ENCODE measurements around the gene NSL1. TPM values are rescaled to one million over a fixed set of nuclear protein-coding genes. Genes with fewer than 3 reads are reported as not detected.

The NSL1 gene
- total and polyA plus RNA-seq, 2 donors (not counting 1 experiment from before 2014, with no cell fraction given) = 21.4 to 24.4 TPM

DNA sequence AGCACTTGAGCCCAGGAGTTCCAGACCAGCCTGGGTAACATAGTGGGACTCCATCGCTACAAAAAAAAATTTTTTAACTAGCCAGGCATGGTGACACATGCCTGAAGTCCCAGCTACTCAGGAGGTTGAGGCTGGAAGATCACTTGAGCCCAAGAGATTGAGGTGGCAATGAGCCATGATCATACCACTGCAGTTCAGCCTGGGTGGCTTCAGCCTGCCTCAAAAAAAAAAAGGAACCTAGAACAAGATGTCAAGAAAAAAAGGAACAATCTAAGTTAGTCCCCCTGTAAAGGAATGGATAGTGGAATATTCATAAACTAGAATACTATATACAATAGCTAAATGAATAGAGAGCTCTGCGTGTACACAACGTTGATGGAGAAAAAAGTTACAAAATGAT lies 14.4 kb downstream of the NSL1 start:
- peaks cover 2% of the 10 kb centered on the region for H3K36me3 ChIP-seq (ENCODE audit: control insufficient read depth, insufficient read depth, low read length)
- H3K4me3 ChIP-seq (replicated peaks in 1 of 4; ENCODE audit: control extremely low read depth in 1 of 4, insufficient read depth in 1 of 4, low read depth in 3 of 4, low read length in 4 of 4) = no peak overlapping the region
- no peak overlapping the region for H3K4me2 ChIP-seq (ENCODE audit: extremely low read depth, insufficient read depth, low read length)
- H3K27me3 ChIP-seq (ENCODE audit: control insufficient read depth, insufficient read depth, low read length) = no peaks in the 10 kb centered on the region
- H3K9me3 ChIP-seq (ENCODE audit: control insufficient read depth, insufficient read depth, low read depth, low read length) = no peaks in the 10 kb centered on the region
- H3K79me2 ChIP-seq (ENCODE audit: control insufficient read depth, insufficient read depth, low read length) = no peaks in the 10 kb centered on the region
- DNase-seq (ENCODE audit: low read depth in 2 of 2) = no peak
- no peaks in the 10 kb centered on the region for H3K4me1 ChIP-seq (ENCODE audit: control insufficient read depth, extremely low read depth, insufficient read depth, low read length)
- no peak overlapping the region for H2AFZ ChIP-seq (ENCODE audit: low read length)
- H4K20me1 ChIP-seq (ENCODE audit: control insufficient read depth, extremely low read depth, insufficient read depth, low read length) = no peaks in the 10 kb centered on the region
- TF ChIP-seq EZH2 (IDR thresholded peaks at IDR 0.05; ENCODE audit: low read length, missing control alignments) = no peak
- TF ChIP-seq, protein P1, sequence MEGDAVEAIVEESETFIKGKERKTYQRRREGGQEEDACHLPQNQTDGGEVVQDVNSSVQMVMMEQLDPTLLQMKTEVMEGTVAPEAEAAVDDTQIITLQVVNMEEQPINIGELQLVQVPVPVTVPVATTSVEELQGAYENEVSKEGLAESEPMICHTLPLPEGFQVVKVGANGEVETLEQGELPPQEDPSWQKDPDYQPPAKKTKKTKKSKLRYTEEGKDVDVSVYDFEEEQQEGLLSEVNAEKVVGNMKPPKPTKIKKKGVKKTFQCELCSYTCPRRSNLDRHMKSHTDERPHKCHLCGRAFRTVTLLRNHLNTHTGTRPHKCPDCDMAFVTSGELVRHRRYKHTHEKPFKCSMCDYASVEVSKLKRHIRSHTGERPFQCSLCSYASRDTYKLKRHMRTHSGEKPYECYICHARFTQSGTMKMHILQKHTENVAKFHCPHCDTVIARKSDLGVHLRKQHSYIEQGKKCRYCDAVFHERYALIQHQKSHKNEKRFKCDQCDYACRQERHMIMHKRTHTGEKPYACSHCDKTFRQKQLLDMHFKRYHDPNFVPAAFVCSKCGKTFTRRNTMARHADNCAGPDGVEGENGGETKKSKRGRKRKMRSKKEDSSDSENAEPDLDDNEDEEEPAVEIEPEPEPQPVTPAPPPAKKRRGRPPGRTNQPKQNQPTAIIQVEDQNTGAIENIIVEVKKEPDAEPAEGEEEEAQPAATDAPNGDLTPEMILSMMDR (conservative IDR thresholded peaks at IDR 0.05 in 1 of 2, IDR thresholded peaks at IDR 0.05 in 1 of 2; ENCODE audit: low read depth in 1 of 2, low read length in 2 of 2) = no peak
- no peak overlapping the region for H3K9ac ChIP-seq (ENCODE audit: insufficient read depth, low read length)
- H3K27ac ChIP-seq (ENCODE audit: insufficient read depth, low read length) = no peak overlapping the region

DNA sequence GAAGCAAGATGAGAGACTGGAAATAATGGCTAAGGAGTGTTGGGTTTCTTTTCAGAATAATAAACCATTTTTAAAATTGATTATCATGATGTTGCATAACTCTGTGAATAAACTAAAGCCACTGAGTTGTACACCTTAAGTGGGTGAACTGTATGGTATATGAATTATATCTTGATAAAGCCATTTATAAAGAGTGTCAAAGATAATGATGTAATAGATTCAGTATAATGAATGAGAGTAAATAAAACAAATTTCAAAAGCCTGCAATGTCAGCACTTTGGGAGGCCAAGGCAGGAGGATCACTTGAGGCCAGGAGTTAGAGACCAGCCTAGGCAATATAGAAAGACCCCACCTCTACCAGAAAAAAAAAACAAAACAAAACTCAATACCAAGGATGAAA lies 16.3 kb downstream of the NSL1 start:
- Histone ChIP-seq H3K36me3 (ENCODE audit: control insufficient read depth, insufficient read depth, low read length) (peaks cover 2% of the 10 kb centered on the region), H2AFZ (ENCODE audit: low read length) (no peak overlapping the region), H3K4me2 (ENCODE audit: extremely low read depth, insufficient read depth, low read length) (no peak overlapping the region), H3K9ac (ENCODE audit: insufficient read depth, low read length) (no peak overlapping the region), H3K27ac (ENCODE audit: insufficient read depth, low read length) (no peak overlapping the region), H3K9me3 (ENCODE audit: control insufficient read depth, insufficient read depth, low read depth, low read length) (no peaks in the 10 kb centered on the region), H3K27me3 (ENCODE audit: control insufficient read depth, insufficient read depth, low read length) (no peaks in the 10 kb centered on the region), H3K4me1 (ENCODE audit: control insufficient read depth, extremely low read depth, insufficient read depth, low read length) (no peaks in the 10 kb centered on the region), H3K4me3 (replicated peaks in 1 of 4; ENCODE audit: control extremely low read depth in 1 of 4, insufficient read depth in 1 of 4, low read depth in 3 of 4, low read length in 4 of 4) (no peak overlapping the region), H3K79me2 (ENCODE audit: control insufficient read depth, insufficient read depth, low read length) (no peaks in the 10 kb centered on the region), H4K20me1 (ENCODE audit: control insufficient read depth, extremely low read depth, insufficient read depth, low read length) (no peaks in the 10 kb centered on the region)
- TF ChIP-seq, protein P1 (conservative IDR thresholded peaks at IDR 0.05 in 1 of 2, IDR thresholded peaks at IDR 0.05 in 1 of 2; ENCODE audit: low read depth in 1 of 2, low read length in 2 of 2) = no peak
- TF ChIP-seq EZH2 (IDR thresholded peaks at IDR 0.05; ENCODE audit: low read length, missing control alignments) = no peak
- DNase-seq (ENCODE audit: low read depth in 2 of 2) = no peak

DNA sequence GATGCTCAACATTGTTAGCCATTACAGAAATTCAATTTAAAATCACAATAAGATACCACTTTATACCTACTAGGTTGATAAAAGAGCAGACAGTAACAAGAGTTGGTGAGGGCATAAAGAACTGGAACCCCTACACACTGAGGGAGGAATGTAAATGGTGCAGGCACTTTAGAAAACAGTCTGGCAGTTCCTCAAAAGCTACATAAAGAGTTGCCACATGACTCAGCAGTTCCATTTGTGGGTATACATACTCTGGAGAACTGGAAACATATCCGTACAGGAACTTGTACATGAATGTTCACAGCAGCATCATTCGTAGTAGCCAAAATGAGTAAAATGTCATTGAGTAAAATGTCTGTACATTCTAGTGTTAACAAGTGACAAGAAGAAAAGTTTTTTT lies 17.0 kb downstream of the NSL1 start:
- Histone ChIP-seq H4K20me1 (ENCODE audit: control insufficient read depth, extremely low read depth, insufficient read depth, low read length) (no peaks in the 10 kb centered on the region), H2AFZ (ENCODE audit: low read length) (no peak overlapping the region), H3K4me1 (ENCODE audit: control insufficient read depth, extremely low read depth, insufficient read depth, low read length) (no peaks in the 10 kb centered on the region), H3K79me2 (ENCODE audit: control insufficient read depth, insufficient read depth, low read length) (no peaks in the 10 kb centered on the region), H3K9ac (ENCODE audit: insufficient read depth, low read length) (no peak overlapping the region), H3K4me3 (replicated peaks in 1 of 4; ENCODE audit: control extremely low read depth in 1 of 4, insufficient read depth in 1 of 4, low read depth in 3 of 4, low read length in 4 of 4) (no peak overlapping the region), H3K27ac (ENCODE audit: insufficient read depth, low read length) (no peak overlapping the region), H3K27me3 (ENCODE audit: control insufficient read depth, insufficient read depth, low read length) (no peaks in the 10 kb centered on the region), H3K9me3 (ENCODE audit: control insufficient read depth, insufficient read depth, low read depth, low read length) (no peaks in the 10 kb centered on the region), H3K4me2 (ENCODE audit: extremely low read depth, insufficient read depth, low read length) (no peak overlapping the region), H3K36me3 (ENCODE audit: control insufficient read depth, insufficient read depth, low read length) (peaks cover 2% of the 10 kb centered on the region)
- peak; percentile 36 to 48 for DNase-seq (ENCODE audit: low read depth in 2 of 2)
- TF ChIP-seq EZH2 (IDR thresholded peaks at IDR 0.05; ENCODE audit: low read length, missing control alignments) = no peak
- TF ChIP-seq, protein P1 (conservative IDR thresholded peaks at IDR 0.05 in 1 of 2, IDR thresholded peaks at IDR 0.05 in 1 of 2; ENCODE audit: low read depth in 1 of 2, low read length in 2 of 2) = no peak

Measured in fibroblast of lung (primary cell).